Mesothelial cell of epicardium (in vitro differentiated cells): Measurements from ENCODE around the gene PRPF6. TPM values are rescaled to one million over a fixed set of nuclear protein-coding genes. Genes with fewer than 3 reads are reported as not detected.

Experiments used
- DNase-seq, 2 experiments: peaks; one replicate each; pipeline ENCODE4 v3.0.0; 2021; ENCODE audit warnings: low spot score in 2 of 2; ENCODE audit not compliant: unreplicated experiment in 2 of 2
- H3K27ac Mint-ChIP-seq: 2 replicates; pipeline ENCODE4 v1.8.0; 2021; ENCODE audit warnings: mixed read lengths
- H3K27me3 Mint-ChIP-seq: 2 replicates; pipeline ENCODE4 v1.8.0; 2021; ENCODE audit warnings: low read depth, mixed read lengths
- H3K36me3 Mint-ChIP-seq: 2 replicates; pipeline ENCODE4 v1.8.0; 2021; ENCODE audit warnings: mixed read lengths
- H3K4me1 Mint-ChIP-seq: 2 replicates; pipeline ENCODE4 v1.8.0; 2021; ENCODE audit warnings: mixed read lengths
- H3K4me3 Mint-ChIP-seq: 2 replicates; pipeline ENCODE4 v1.8.0; 2021; ENCODE audit warnings: mild to moderate bottlenecking, moderate library complexity, mixed read lengths
- H3K9me3 Mint-ChIP-seq: 2 replicates; pipeline ENCODE4 v1.8.0; 2021; ENCODE audit warnings: mixed read lengths
- CTCF ChIP-seq: fragments of 200-600 bp; sonication (generic); IDR thresholded peaks from one replicate; pipeline ENCODE4 v1.5.0; 2021; ENCODE audit warnings: antibody characterized with exemption; ENCODE audit not compliant: unreplicated experiment
- total RNA-seq: library from RNA; stranded (reverse); gene quantifications from 3 replicates; pipeline ENCODE4 v1.2.1, GENCODE V29; 2021

Gene PRPF6
- total RNA-seq, 1 donor from 2014 or later, result 65.9 TPM

- Mint-ChIP-seq H3K4me1 (peaks cover 14% of the 10 kb centered on the region), H3K36me3 (no peaks in the 10 kb centered on the region), H3K27me3 (peaks cover 24% of the 10 kb centered on the region), H3K4me3 (no peak overlapping the region), H3K9me3 (no peaks in the 10 kb centered on the region), H3K27ac (no peak overlapping the region)
- TF ChIP-seq CTCF, result no peak
- no peak for DNase-seq
These were observed 96.6 kb downstream of the PRPF6 start for GRCh38 chr20:64077541-64077875.

GRCh38 chr20:64077876-64078551, 97.1 kb downstream of the PRPF6 start:
- H3K4me3 Mint-ChIP-seq, result no peak overlapping the region

GRCh38 chr20:64078934-64079272, 98.0 kb downstream of the PRPF6 start:
- H3K27ac Mint-ChIP-seq, result no peak overlapping the region
- no peak for TF ChIP-seq CTCF
- H3K9me3 Mint-ChIP-seq, result no peaks in the 10 kb centered on the region
- DNase-seq, result no peak
- peak overlapping the region; percentile 62 for H3K4me3 Mint-ChIP-seq
- H3K36me3 Mint-ChIP-seq, result no peaks in the 10 kb centered on the region
- peaks cover 14% of the 10 kb centered on the region for H3K4me1 Mint-ChIP-seq
- peaks cover 33% of the 10 kb centered on the region for H3K27me3 Mint-ChIP-seq

More at GRCh38 chr20:64077876-64078551, 97.1 kb downstream of the PRPF6 start:
- Mint-ChIP-seq H3K36me3 (no peaks in the 10 kb centered on the region), H3K27me3 (peaks cover 29% of the 10 kb centered on the region), H3K4me1 (peaks cover 14% of the 10 kb centered on the region), H3K27ac (no peak overlapping the region), H3K9me3 (no peaks in the 10 kb centered on the region)
- TF ChIP-seq CTCF, result no peak
- DNase-seq, result no peak

- peaks cover 37% of the 10 kb centered on the region for H3K27me3 Mint-ChIP-seq
- DNase-seq, result peak; percentile 58 to 73
- no peaks in the 10 kb centered on the region for H3K9me3 Mint-ChIP-seq
- no peak within 1 kb of the TSS for H3K27ac Mint-ChIP-seq
- peaks cover 17% of the 10 kb centered on the region for H3K4me1 Mint-ChIP-seq
- H3K36me3 Mint-ChIP-seq, result no peaks in the 10 kb centered on the region
- H3K4me3 Mint-ChIP-seq, result peak within 1 kb of the TSS; percentile 71
- TF ChIP-seq CTCF, result no peak
These were observed 98.5 kb downstream of the PRPF6 start, which contains the start of gene RGS19 for GRCh38 chr20:64079273-64080012. Gene RGS19, minus strand, starts transcription at chr20:64079518. Its CDS starts 2,632 bp downstream, at chr20:64076886.

- Mint-ChIP-seq H3K27me3 (peaks cover 44% of the 10 kb centered on the region), H3K27ac (no peak within 1 kb of the TSS), H3K4me1 (peaks cover 18% of the 10 kb centered on the region), H3K36me3 (no peaks in the 10 kb centered on the region), H3K4me3 (peak within 1 kb of the TSS; percentile 71), H3K9me3 (no peaks in the 10 kb centered on the region)
- no peak for DNase-seq
- no peak for TF ChIP-seq CTCF
These were observed 99.3 kb downstream of the PRPF6 start, which contains the start of gene OPRL1 for GRCh38 chr20:64080013-64080812. Gene OPRL1, plus strand, starts transcription at chr20:64080082. Its CDS starts 12,639 bp downstream, at chr20:64092721.
